Tibial artery (tissue), 4 donors: ENCODE results near the gene ELMOD1.

Source experiments
- DNase-seq, 2 donors: peaks; one replicate each; pipeline ENCODE4 v3.0.0-alpha.2; 2019
- H3K27ac ChIP-seq, 2 donors: fragments of 200-600 bp; sonication (generic) in 1 of 2; 1 replicate in 1 of 2; 2 replicates in 1 of 2; pipeline ENCODE4 v1.5.1; 2018 to 2019; ENCODE audit warnings: mild to moderate bottlenecking in 1 of 2
- H3K27me3 ChIP-seq, 2 donors: fragments of 200-600 bp; sonication (generic) in 1 of 2; one replicate each; pipeline versions ENCODE4 v1.5.1 to v1.6.0; 2016 to 2019
- H3K36me3 ChIP-seq, 3 donors: fragments of 200-600 bp; sonication (generic) in 2 of 3; one replicate each; pipeline ENCODE4 v1.5.1; 2016 to 2019; ENCODE audit warnings: mild to moderate bottlenecking in 2 of 3
- H3K4me1 ChIP-seq, 4 donors: fragments of 200-600 bp; sonication (generic) in 2 of 4; 1 replicate in 3 of 4; 2 replicates in 1 of 4; pipeline ENCODE4 v1.5.1; 2016 to 2019
- H3K4me3 ChIP-seq, 2 donors: fragments of 200-600 bp; sonication (generic) in 1 of 2; 1 replicate in 1 of 2; 2 replicates in 1 of 2; pipeline ENCODE4 v1.5.1; 2018 to 2019; ENCODE audit warnings: mild to moderate bottlenecking in 2 of 2
- H3K9me3 ChIP-seq, 3 donors: fragments of 200-600 bp; sonication (generic) in 1 of 3; one replicate each; pipeline ENCODE4 v1.5.1; 2016 to 2019
- CTCF ChIP-seq, 2 experiments: fragments of 200-600 bp in 1 of 2; fragments of 450-650 bp in 1 of 2; IDR thresholded peaks; one replicate each; pipeline ENCODE4 v1.5.1; 2017 to 2019; ENCODE audit warnings: antibody characterized with exemption in 2 of 2, mild to moderate bottlenecking in 1 of 2, moderate library complexity in 1 of 2
- intact Hi-C: fragments of 100-400 bp; cut with DNase I; formaldehyde crosslinking; loops from one replicate; pipeline ENCODE4 v1.15.0; 2023; ENCODE audit warnings: low total_unique reads

ELMOD1 gene

GRCh38 chr11:107631043-107631442 lies 40.1 kb downstream of the ELMOD1 start:
- TF ChIP-seq CTCF (IDR thresholded peaks at IDR 0.05), result no peak
- no peak for DNase-seq
- Histone ChIP-seq H3K4me3 (no peak overlapping the region), H3K36me3 (no peaks in the 10 kb centered on the region), H3K27me3 (peaks cover 0 to 3% of the 10 kb centered on the region in 2 donors), H3K9me3 (no peaks in the 10 kb centered on the region), H3K4me1 (no peaks in the 10 kb centered on the region), H3K27ac (no peak overlapping the region)
- intact Hi-C loops, result no loop called here

GRCh38 chr11:107631931-107632330 lies 41.0 kb downstream of the ELMOD1 start:
- intact Hi-C loops, result no loop called here
- no peaks in the 10 kb centered on the region for H3K9me3 ChIP-seq
- H3K36me3 ChIP-seq, result no peaks in the 10 kb centered on the region
- no peaks in the 10 kb centered on the region for H3K4me1 ChIP-seq
- no peak overlapping the region for H3K27ac ChIP-seq
- no peak overlapping the region for H3K4me3 ChIP-seq
- no peak for DNase-seq
- TF ChIP-seq CTCF (IDR thresholded peaks at IDR 0.05), result no peak
- peaks cover 0 to 3% of the 10 kb centered on the region in 2 donors for H3K27me3 ChIP-seq

DNA sequence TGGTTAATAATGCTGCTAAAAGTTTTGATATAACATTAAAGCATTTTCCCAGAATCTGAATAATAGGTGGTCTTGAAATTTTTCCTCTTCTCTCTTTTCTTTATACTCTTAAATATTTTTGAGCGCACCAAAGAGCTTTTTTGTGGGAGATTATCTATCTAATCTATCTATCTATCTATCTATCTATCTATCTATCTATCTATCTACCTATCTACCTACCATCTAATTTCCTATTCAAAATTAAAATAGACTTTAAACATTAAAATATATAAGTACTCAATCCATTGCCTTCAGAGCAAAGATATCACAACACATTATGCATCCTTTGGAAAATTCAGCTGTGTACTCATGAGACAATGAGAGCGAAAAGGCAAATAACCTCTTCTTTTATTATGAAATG lies 55.8 kb downstream of the ELMOD1 start:
- TF ChIP-seq CTCF (IDR thresholded peaks at IDR 0.05), result no peak
- no peaks in the 10 kb centered on the region for H3K4me1 ChIP-seq
- intact Hi-C loops, result no loop called here

GRCh38 chr11:107648242-107648641 lies 57.3 kb downstream of the ELMOD1 start:
- no peaks in the 10 kb centered on the region for H3K27me3 ChIP-seq
- DNase-seq, result no peak
- no peak overlapping the region for H3K27ac ChIP-seq
- no peak overlapping the region for H3K4me3 ChIP-seq
- TF ChIP-seq CTCF (IDR thresholded peaks at IDR 0.05), result no peak
- no peaks in the 10 kb centered on the region for H3K9me3 ChIP-seq
- no peaks in the 10 kb centered on the region for H3K4me1 ChIP-seq
- intact Hi-C loops, result no loop called here
- H3K36me3 ChIP-seq, result no peaks in the 10 kb centered on the region

More for the DNA sequence above, 55.8 kb downstream of the ELMOD1 start:
- no peak for DNase-seq
- Histone ChIP-seq H3K9me3 (no peaks in the 10 kb centered on the region), H3K4me3 (no peak overlapping the region), H3K27ac (no peak overlapping the region), H3K36me3 (no peaks in the 10 kb centered on the region), H3K27me3 (no peaks in the 10 kb centered on the region)

- H3K4me3 ChIP-seq, result no peak overlapping the region
- no peaks in the 10 kb centered on the region for H3K36me3 ChIP-seq
- no peak for TF ChIP-seq CTCF (IDR thresholded peaks at IDR 0.05)
- no peaks in the 10 kb centered on the region for H3K9me3 ChIP-seq
- no peak for DNase-seq
- H3K27ac ChIP-seq, result no peak overlapping the region
- no peaks in the 10 kb centered on the region for H3K4me1 ChIP-seq
- intact Hi-C loops, result no loop called here
- no peaks in the 10 kb centered on the region for H3K27me3 ChIP-seq
These were observed 60.7 kb downstream of the ELMOD1 start for GRCh38 chr11:107651672-107652071.

DNA sequence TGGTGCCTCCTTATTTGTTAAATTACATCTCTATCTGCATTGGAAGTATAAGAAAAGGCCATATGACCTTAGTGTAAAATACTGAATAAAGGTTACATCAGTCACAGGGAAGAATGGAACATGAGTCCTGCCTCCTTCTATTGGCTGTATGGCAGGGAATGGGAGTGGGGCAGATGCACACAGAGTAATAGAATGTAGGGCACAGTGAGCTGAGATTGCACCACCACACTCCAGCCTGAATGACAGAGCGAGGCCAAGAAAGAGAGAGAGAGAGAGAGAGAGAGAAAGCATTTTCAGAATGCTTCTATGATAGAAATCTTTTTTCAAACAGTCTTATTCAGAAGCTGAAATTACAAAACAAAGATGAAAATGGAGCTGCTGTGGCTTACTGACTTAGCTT lies 62.1 kb downstream of the ELMOD1 start:
- no peak overlapping the region for H3K27ac ChIP-seq
- no peak for TF ChIP-seq CTCF (IDR thresholded peaks at IDR 0.05)
- no peaks in the 10 kb centered on the region for H3K27me3 ChIP-seq
- no peaks in the 10 kb centered on the region for H3K36me3 ChIP-seq
- no peaks in the 10 kb centered on the region for H3K9me3 ChIP-seq
- intact Hi-C loops, result no loop called here
- H3K4me3 ChIP-seq, result no peak overlapping the region
- H3K4me1 ChIP-seq, result no peaks in the 10 kb centered on the region
- DNase-seq, result no peak
